Immature natural killer cell (primary cell): ENCODE data around the gene IFT122. TPM values are rescaled to one million over a fixed set of nuclear protein-coding genes. Genes with fewer than 3 reads are reported as not detected.

Source experiments
- DNase-seq, 3 donors: peaks; one replicate each; pipeline ENCODE4 v3.0.0; 2022; ENCODE audit warnings: mixed read lengths in 1 of 3
- H3K27ac Mint-ChIP-seq, 6 donors: one replicate each; pipeline ENCODE4 v1.8.0; 2020; ENCODE audit warnings: mixed read lengths in 6 of 6, mild to moderate bottlenecking in 5 of 6, inconsistent platforms in 4 of 6, moderate library complexity in 3 of 6
- H3K27me3 Mint-ChIP-seq, 3 donors: one replicate each; pipeline ENCODE4 v1.8.0; 2020 to 2021; ENCODE audit warnings: low read depth in 3 of 3, mild to moderate bottlenecking in 3 of 3, mixed read lengths in 3 of 3, moderate library complexity in 3 of 3, inconsistent platforms in 1 of 3
- H3K36me3 Mint-ChIP-seq, 3 donors: one replicate each; pipeline ENCODE4 v1.8.0; 2020; ENCODE audit warnings: mixed read lengths in 3 of 3, inconsistent platforms in 2 of 3, mild to moderate bottlenecking in 2 of 3
- H3K4me1 Mint-ChIP-seq, 2 donors: one replicate each; pipeline ENCODE4 v1.8.0; 2020; ENCODE audit warnings: inconsistent platforms in 2 of 2, mild to moderate bottlenecking in 2 of 2, mixed read lengths in 2 of 2, moderate library complexity in 1 of 2
- H3K4me3 Mint-ChIP-seq, 5 donors: one replicate each; pipeline ENCODE4 v1.8.0; 2020; ENCODE audit warnings: mild to moderate bottlenecking in 5 of 5, mixed read lengths in 5 of 5, inconsistent platforms in 3 of 5, moderate library complexity in 3 of 5
- H3K9me3 Mint-ChIP-seq, 6 donors: one replicate each; pipeline ENCODE4 v1.8.0; 2020; ENCODE audit warnings: mild to moderate bottlenecking in 6 of 6, mixed read lengths in 6 of 6, inconsistent platforms in 4 of 6, moderate library complexity in 3 of 6
- polyA plus RNA-seq, 3 donors: library from polyadenylated mRNA; unstranded; fragments of 300-500 nt; fragmentation: Illumina TruSeq; gene quantifications; one replicate each; pipeline ENCODE4 v1.2.3, GENCODE V29; 2021

The IFT122 gene
- polyA plus RNA-seq, 3 donors from 2014 or later = 5.7 to 7.0 (median 6.0) TPM

DNA sequence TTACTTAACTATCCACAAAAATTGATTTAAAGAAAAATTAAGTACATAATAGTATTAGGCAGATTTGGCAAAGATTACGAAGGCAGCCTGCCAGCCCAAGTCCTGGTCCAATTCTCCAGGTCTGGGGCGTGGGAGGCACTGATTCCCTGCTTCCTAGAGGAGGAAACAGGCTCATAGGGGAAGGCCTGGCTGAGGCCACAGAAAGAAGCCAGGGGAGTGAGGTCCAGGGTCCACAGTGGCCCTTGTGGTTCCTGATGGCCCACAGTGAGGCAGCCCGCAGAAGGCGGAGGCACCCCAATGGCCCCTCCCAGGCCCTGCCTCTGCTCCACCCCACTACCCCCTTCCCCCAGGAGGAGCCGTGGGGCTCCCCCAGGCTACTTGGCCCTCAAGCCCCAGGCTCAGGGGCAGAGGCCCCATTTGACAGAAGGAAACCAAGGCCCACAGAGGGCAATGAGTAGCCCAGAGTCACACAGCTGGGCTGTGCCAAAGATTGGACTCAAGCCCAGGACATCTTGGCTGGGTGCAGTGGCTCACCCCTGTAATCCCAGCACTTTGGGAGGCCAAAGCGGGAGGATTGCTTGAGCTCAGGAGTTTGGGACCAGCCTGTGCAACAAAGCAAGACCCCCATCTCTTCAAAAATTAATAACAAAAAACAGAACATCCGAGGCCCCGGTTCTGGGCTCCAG lies 124.0 kb downstream of the IFT122 start:
- H3K4me1 Mint-ChIP-seq = peaks cover 44 to 45% of the 10 kb centered on the region in 2 donors
- peaks cover 5 to 14% (median 8%) of the 10 kb centered on the region in 3 donors for H3K36me3 Mint-ChIP-seq
- peak overlapping the region in 2 of 6 donors; percentile 27 to 67 for H3K27ac Mint-ChIP-seq

DNA sequence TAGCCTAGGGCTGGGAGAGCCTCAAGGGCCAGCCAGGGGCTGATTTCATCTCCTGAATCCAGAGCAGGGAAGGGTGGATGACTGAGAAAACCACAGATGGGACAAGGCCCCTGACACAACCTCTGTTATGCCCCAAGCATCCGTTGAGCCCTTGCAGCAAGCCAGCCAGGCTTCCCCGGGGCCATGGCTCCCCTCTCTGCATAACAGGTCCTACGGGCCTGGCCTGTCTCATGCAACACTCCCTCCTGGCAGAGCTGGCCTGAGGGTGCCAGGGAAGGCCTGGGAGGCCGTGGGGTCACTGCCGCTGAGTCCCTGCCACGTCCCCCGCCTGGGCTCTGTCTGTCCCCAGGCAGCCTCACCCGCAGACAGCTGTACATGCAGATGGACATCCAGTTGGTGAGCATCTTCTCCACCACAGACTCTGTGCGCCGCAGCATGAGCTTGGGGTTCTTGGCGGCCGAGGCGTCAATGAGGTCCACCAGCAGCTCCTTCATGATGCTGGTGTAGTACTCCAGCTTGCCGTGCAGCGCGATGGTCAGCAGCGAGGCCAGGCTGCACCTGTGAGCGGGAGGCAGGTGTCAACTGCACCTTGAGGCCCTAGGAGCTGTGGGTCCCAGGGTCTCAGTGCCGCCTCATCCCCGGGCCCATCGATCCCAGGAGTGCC lies 125.1 kb downstream of the IFT122 start:
- Mint-ChIP-seq H3K36me3 (peaks cover 11 to 14% (median 14%) of the 10 kb centered on the region in 3 donors), H3K9me3 (no peaks in the 10 kb centered on the region), H3K4me3 (no peak overlapping the region), H3K27ac (peak overlapping the region in 1 of 6 donors; percentile 57), H3K27me3 (peaks cover 12 to 14% (median 13%) of the 10 kb centered on the region in 3 donors), H3K4me1 (peaks cover 50 to 53% of the 10 kb centered on the region in 2 donors)
- no peak for DNase-seq

More for the DNA sequence above, 124.0 kb downstream of the IFT122 start:
- no peak for DNase-seq
- peaks cover 9 to 14% (median 12%) of the 10 kb centered on the region in 3 donors for H3K27me3 Mint-ChIP-seq
- H3K9me3 Mint-ChIP-seq = no peaks in the 10 kb centered on the region
- no peak overlapping the region for H3K4me3 Mint-ChIP-seq

DNA sequence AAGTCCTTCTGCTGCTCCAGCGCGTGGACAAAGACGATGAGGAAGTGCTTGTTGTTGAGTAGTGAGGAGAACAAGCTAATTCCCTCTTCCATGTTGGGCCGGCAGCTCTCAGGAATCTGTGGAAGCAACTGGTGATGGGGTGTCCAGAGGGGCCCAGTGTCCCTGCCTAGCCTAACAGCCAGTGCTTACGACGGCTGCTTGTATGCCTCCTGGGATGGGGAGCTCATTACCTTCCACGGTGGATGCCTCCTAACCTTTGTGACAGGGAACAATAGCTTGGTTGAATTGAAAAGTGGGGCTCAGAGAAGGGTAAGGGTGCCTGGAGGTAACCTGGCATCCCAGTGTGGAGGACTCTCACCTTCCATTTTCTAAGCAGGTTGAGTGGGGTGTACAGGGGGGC lies 125.9 kb downstream of the IFT122 start:
- Mint-ChIP-seq H3K27me3 (peaks cover 12 to 14% (median 13%) of the 10 kb centered on the region in 3 donors), H3K36me3 (peaks cover 6 to 10% (median 10%) of the 10 kb centered on the region in 3 donors), H3K4me3 (no peak overlapping the region), H3K4me1 (peaks cover 48 to 49% of the 10 kb centered on the region in 2 donors), H3K9me3 (no peaks in the 10 kb centered on the region), H3K27ac (peak overlapping the region in 3 of 6 donors; percentile 59 to 82 (median 62))
- no peak for DNase-seq

DNA sequence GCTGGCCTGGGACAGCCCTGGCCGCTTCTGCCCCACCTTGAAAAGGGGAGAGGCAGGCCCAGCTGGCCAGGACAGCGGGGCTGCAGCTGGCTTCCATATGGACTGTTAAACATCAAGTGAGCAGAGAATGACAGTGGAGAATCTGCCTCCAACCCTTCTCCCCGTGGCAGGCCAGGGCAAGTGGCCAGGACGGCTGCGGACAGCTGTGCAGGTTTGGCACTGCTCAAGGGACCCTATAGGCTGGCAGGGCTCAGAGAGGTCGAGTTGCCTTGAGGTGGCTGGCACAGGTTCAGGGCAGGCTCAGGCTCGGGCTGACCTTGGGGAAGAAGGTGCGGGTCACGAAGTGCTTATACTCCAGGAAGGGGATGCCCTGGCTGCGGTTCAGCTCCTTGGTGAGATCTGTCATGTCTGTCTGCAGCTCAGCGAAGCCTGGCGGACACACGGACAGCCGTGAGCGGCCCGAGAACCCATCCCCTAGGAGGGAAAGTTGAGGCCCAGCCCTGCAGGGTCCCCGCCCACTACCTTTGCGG lies 127.2 kb downstream of the IFT122 start:
- Mint-ChIP-seq H3K36me3 (peaks cover 10 to 15% (median 14%) of the 10 kb centered on the region in 3 donors), H3K27ac (peak overlapping the region in 5 of 6 donors; percentile 82 to 90 (median 82)), H3K4me3 (peak overlapping the region; percentile 24 to 85 (median 68)), H3K4me1 (peaks cover 52 to 53% of the 10 kb centered on the region in 2 donors), H3K27me3 (peaks cover 13 to 20% (median 14%) of the 10 kb centered on the region in 3 donors), H3K9me3 (no peaks in the 10 kb centered on the region)
- DNase-seq = no peak

DNA sequence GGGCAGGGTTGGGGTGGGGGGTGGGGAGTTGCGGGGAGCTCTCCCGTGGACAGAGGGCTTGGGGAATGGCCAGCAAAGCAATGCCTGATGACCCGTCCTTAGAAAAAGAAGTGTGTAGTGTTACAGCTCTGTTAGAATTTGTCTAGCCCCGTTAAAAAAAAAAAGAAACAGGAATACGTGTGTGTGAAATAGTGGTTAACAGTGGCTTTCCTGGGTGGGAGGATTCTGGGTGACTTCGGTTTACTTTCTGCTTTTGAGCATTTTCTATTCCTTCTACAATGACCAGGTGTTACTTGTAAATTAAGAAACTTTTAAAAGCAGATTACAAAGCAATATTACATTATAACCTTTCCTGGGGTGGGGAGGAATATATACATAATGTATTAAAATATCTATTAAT lies 127.9 kb downstream of the IFT122 start:
- Mint-ChIP-seq H3K27ac (peak overlapping the region; percentile 66 to 91 (median 87)), H3K4me3 (peak overlapping the region; percentile 54 to 85 (median 68))
- peak; percentile 71 to 75 (median 74) for DNase-seq

DNA sequence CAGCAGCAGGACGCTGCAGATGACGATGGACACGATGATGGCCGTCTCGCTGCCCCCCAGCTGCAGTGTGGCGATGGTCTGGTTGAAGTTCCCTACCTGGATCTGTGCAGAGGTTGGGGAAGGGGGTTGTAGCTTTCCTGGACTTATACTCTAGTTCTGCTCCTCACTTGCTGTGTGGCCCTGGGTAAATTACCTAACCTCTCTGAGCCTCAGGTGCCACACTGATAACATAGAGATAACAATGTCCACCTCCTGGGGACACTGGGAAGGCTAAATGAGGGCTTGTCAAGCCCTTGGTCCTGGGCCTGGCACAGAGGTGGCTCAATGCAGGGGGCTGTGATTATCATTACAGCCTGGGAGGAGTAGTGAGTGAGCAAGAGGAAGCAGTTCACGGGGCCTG lies 129.8 kb downstream of the IFT122 start:
- H3K4me3 Mint-ChIP-seq = peak overlapping the region in 1 of 5 donors; percentile 31
- H3K4me1 Mint-ChIP-seq = peaks cover 64 to 65% of the 10 kb centered on the region in 2 donors
- DNase-seq = no peak
- peaks cover 15 to 22% (median 16%) of the 10 kb centered on the region in 3 donors for H3K36me3 Mint-ChIP-seq
- H3K9me3 Mint-ChIP-seq = no peaks in the 10 kb centered on the region
- peaks cover 13 to 23% (median 15%) of the 10 kb centered on the region in 3 donors for H3K27me3 Mint-ChIP-seq
- H3K27ac Mint-ChIP-seq = peak overlapping the region; percentile 73 to 94 (median 81)

More for the DNA sequence above, 127.9 kb downstream of the IFT122 start:
- H3K27me3 Mint-ChIP-seq = peaks cover 13 to 20% (median 15%) of the 10 kb centered on the region in 3 donors
- H3K36me3 Mint-ChIP-seq = peaks cover 12 to 16% (median 15%) of the 10 kb centered on the region in 3 donors
- H3K4me1 Mint-ChIP-seq = peaks cover 53 to 55% of the 10 kb centered on the region in 2 donors
- no peaks in the 10 kb centered on the region for H3K9me3 Mint-ChIP-seq

Other genes starting within 250 kb of the IFT122 start
- 100 to 1,000 TPM in 1 of 3 donors, 10 to 100 TPM in 2; 35.2 to 139 (median 64.6) TPM for gene COPG1, start 190.6 kb upstream of the IFT122 start, polyA plus RNA-seq
- 100 to 1,000 TPM in 1 of 3 donors, 10 to 100 TPM in 2; 58.6 to 111 (median 78.1) TPM for gene HMCES, start 161.4 kb upstream of the IFT122 start, polyA plus RNA-seq
- gene EFCAB12, start 11.6 kb upstream of the IFT122 start, polyA plus RNA-seq = under 1 TPM in 1 of 3 donors, not detected in 2; 0.12 TPM
- gene MBD4, start 276 bp upstream of the IFT122 start, polyA plus RNA-seq = 10 to 100 TPM; 26.5 to 36.0 (median 29.2) TPM
- not detected for gene RHO, start 88.4 kb downstream of the IFT122 start, polyA plus RNA-seq
- not detected for gene H1-8, start 103.0 kb downstream of the IFT122 start, polyA plus RNA-seq
- gene PLXND1, start 166.5 kb downstream of the IFT122 start, polyA plus RNA-seq = 10 to 100 TPM in 1 of 3 donors, 1 to 10 TPM in 2; 3.1 to 30.2 (median 6.1) TPM